CD4-positive, alpha-beta T cell treated with Interleukin-6 for 4 hours (primary cell): ENCODE results near the gene SCYL3.

Experiments
- DNase-seq: peaks from one replicate; pipeline ENCODE4 v3.0.0-alpha.2; 2020; ENCODE audit warnings: mixed read lengths

Gene SCYL3

GRCh38 chr1:169809370-169810095 lies 84.2 kb downstream of the SCYL3 start:
- DNase-seq, result peak; percentile 51

- no peak for DNase-seq
Measured at GRCh38 chr1:169804941-169805340, 88.8 kb downstream of the SCYL3 start.

GRCh38 chr1:169802888-169803287 lies 90.8 kb downstream of the SCYL3 start:
- DNase-seq, result no peak
